T-cell (primary cell): ENCODE measurements around the gene AUH. TPM values are rescaled to one million over a fixed set of nuclear protein-coding genes. Genes with fewer than 3 reads are reported as not detected.

Experiments used
- ATAC-seq, 4 experiments: fragments of 200-7000 bp in 3 of 4; fragments of 150-1000 bp in 1 of 4; cut with Tn5 transposase; replicated peaks in 1 of 4; 1 replicate in 3 of 4; 2 replicates in 1 of 4; pipeline ENCODE4 v1.10.0; 2021; ENCODE audit warnings: moderate library complexity in 3 of 4, mild to moderate bottlenecking in 2 of 4, moderate number of reproducible peaks in 1 of 4
- CTCF ChIA-PET, 2 donors: fragments of 300-600 bp; sonication (Branson Sonifier 250); formaldehyde crosslinking; loops; one replicate each; lab custom pipeline; 2022; ENCODE audit warnings: antibody characterized with exemption in 2 of 2; lab: Charles Lee
- POLR2A ChIA-PET, 2 donors: fragments of 300-600 bp; sonication (Branson Sonifier 250); formaldehyde crosslinking; loops; one replicate each; lab custom pipeline; 2022; ENCODE audit warnings: antibody characterized with exemption in 2 of 2; lab: Charles Lee
- DNase-seq, 35 experiments: peaks; one replicate each; pipeline versions ENCODE4 v3.0.0 to v3.0.0-alpha.2; 2013 to 2023
- H3K27ac ChIP-seq: one replicate; pipeline ENCODE4 v1.5.1; 2013; ENCODE audit warnings: low read length
- H3K27me3 ChIP-seq, 2 experiments: replicated peaks in 1 of 2; 1 replicate in 1 of 2; 2 replicates in 1 of 2; pipeline versions ENCODE4 v1.6.1 to v1.7.0; 2013; ENCODE audit warnings: low read length in 1 of 2, mixed read lengths in 1 of 2; ENCODE audit not compliant: control insufficient read depth in 2 of 2, insufficient read depth in 2 of 2; ENCODE audit errors: extremely low read depth in 1 of 2
- H3K36me3 ChIP-seq, 2 donors: 1 replicate in 1 of 2; 2 replicates in 1 of 2; pipeline versions ENCODE4 v1.6.1 to v1.7.0; 2013; ENCODE audit warnings: low read length in 1 of 2; ENCODE audit not compliant: control insufficient read depth in 2 of 2, insufficient read depth in 1 of 2; ENCODE audit errors: extremely low read depth in 1 of 2
- H3K4me1 ChIP-seq, 2 experiments: 1 replicate in 1 of 2; 2 replicates in 1 of 2; pipeline versions ENCODE4 v1.6.1 to v1.7.0; 2013; ENCODE audit warnings: low read length in 2 of 2, mixed read lengths in 1 of 2; ENCODE audit not compliant: insufficient read depth in 2 of 2, control insufficient read depth in 1 of 2; ENCODE audit errors: extremely low read depth in 1 of 2
- H3K4me3 ChIP-seq, 2 donors: 1 replicate in 1 of 2; 2 replicates in 1 of 2; pipeline versions ENCODE4 v1.5.1 to v1.7.0; 2013; ENCODE audit warnings: mild to moderate bottlenecking in 2 of 2, low read length in 1 of 2, moderate library complexity in 1 of 2; ENCODE audit not compliant: control insufficient read depth in 1 of 2; ENCODE audit errors: extremely low read depth in 1 of 2
- H3K9me3 ChIP-seq: 2 replicates; pipeline ENCODE4 v1.7.0; 2013
- H3K27ac Mint-ChIP-seq, 2 donors: one replicate each; pipeline ENCODE4 v1.8.0; 2020 to 2021; ENCODE audit warnings: mild to moderate bottlenecking in 2 of 2, mixed read lengths in 2 of 2
- H3K27me3 Mint-ChIP-seq, 2 donors: one replicate each; pipeline ENCODE4 v1.8.0; 2021 to 2022; ENCODE audit warnings: mixed read lengths in 2 of 2
- H3K36me3 Mint-ChIP-seq: one replicate; pipeline ENCODE4 v1.8.0; 2021; ENCODE audit warnings: mixed read lengths
- H3K4me1 Mint-ChIP-seq, 3 donors: one replicate each; pipeline ENCODE4 v1.8.0; 2020 to 2022; ENCODE audit warnings: mixed read lengths in 3 of 3, mild to moderate bottlenecking in 1 of 3
- H3K4me3 Mint-ChIP-seq, 3 donors: one replicate each; pipeline ENCODE4 v1.8.0; 2020 to 2022; ENCODE audit warnings: mild to moderate bottlenecking in 3 of 3, mixed read lengths in 3 of 3, moderate library complexity in 3 of 3
- H3K9me3 Mint-ChIP-seq, 3 donors: one replicate each; pipeline ENCODE4 v1.8.0; 2020 to 2022; ENCODE audit warnings: mixed read lengths in 3 of 3
- WGBS: methylation state at CpG from one replicate; pipeline ENCODE4 v1.1.5; 2013; ENCODE audit warnings: missing lambda C conversion rate; ENCODE audit not compliant: insufficient coverage; 5-methylcytosine and 5-hydroxymethylcytosine counted together
- total RNA-seq, 35 experiments: library from RNA in 6 of 35; stranded (reverse) in 6 of 35; fragments of 120-200 nt in 1 of 35; gene quantifications; one replicate each; pipeline versions ENCODE4 v1.2.1 to v1.2.4 and lab custom pipeline; 2013 to 2026

AUH gene
- total RNA-seq, 5 donors from 2014 or later (not counting 1 experiment from before 2014, with no cell fraction given): 17.2 to 24.6 (median 21.6) TPM

GRCh38 chr9:91346644-91347043 lies 15.1 kb downstream of the AUH start:
- peaks cover 0 to 18% of the 10 kb centered on the region in 2 donors for H3K36me3 ChIP-seq
- ChIA-PET CTCF (interaction anchor here in 1 of 2 donors (0.5 to 0.6 kb wide), 2 partner anchors 1383 to 1410 kb away, joined by 4 read pairs; no protein-coding TSS in a partner anchor), POLR2A (interaction anchor here in 1 of 2 donors (0.6 kb wide), 3 partner anchors 11 to 156 kb away, joined by 3 to 6 read pairs (median 5); no protein-coding TSS in a partner anchor)
- no peak overlapping the region for H3K27ac ChIP-seq
- H3K4me1 ChIP-seq: no peaks in the 10 kb centered on the region
- peaks cover 0 to 1% (median 0%) of the 10 kb centered on the region in 3 donors for H3K9me3 Mint-ChIP-seq
- no peaks in the 10 kb centered on the region for H3K9me3 ChIP-seq
- H3K4me1 Mint-ChIP-seq: peaks cover 22 to 25% (median 24%) of the 10 kb centered on the region in 3 donors
- no peak overlapping the region for H3K4me3 Mint-ChIP-seq
- ATAC-seq (no peak), DNase-seq (no peak)
- H3K27ac Mint-ChIP-seq: no peak overlapping the region
- H3K27me3 ChIP-seq: no peaks in the 10 kb centered on the region
- no peaks in the 10 kb centered on the region for H3K27me3 Mint-ChIP-seq
- H3K4me3 ChIP-seq: no peak overlapping the region
- 100% methylated on average over 1 of the region's 1 CpG for WGBS
- peaks cover 54% of the 10 kb centered on the region for H3K36me3 Mint-ChIP-seq

- Histone ChIP-seq H3K36me3 (peaks cover under 1 to 14% of the 10 kb centered on the region in 2 donors), H3K27me3 (no peaks in the 10 kb centered on the region), H3K9me3 (no peaks in the 10 kb centered on the region), H3K27ac (no peak overlapping the region), H3K4me3 (no peak overlapping the region), H3K4me1 (peaks cover 0 to 2% of the 10 kb centered on the region in 2 experiments)
- H3K9me3 Mint-ChIP-seq: peaks cover 0 to 3% (median 0%) of the 10 kb centered on the region in 3 donors
- DNase-seq: no peak
- no peak for ATAC-seq
- H3K36me3 Mint-ChIP-seq: peaks cover 54% of the 10 kb centered on the region
- H3K4me3 Mint-ChIP-seq: no peak overlapping the region
- peaks cover 29 to 31% (median 31%) of the 10 kb centered on the region in 3 donors for H3K4me1 Mint-ChIP-seq
- WGBS: no CpG with 5 or more reads among the region's 4 CpGs
- no peaks in the 10 kb centered on the region for H3K27me3 Mint-ChIP-seq
- CTCF ChIA-PET: interaction anchor here in 1 of 2 donors (0.6 kb wide), 1 partner anchor 1384 kb away, joined by 4 read pairs; no protein-coding TSS in a partner anchor
- POLR2A ChIA-PET: interaction anchor here (0.6 kb wide), 4 partner anchors 9 to 156 kb away, joined by 3 to 6 read pairs (median 4); no protein-coding TSS in a partner anchor
- no peak overlapping the region for H3K27ac Mint-ChIP-seq
Measured at GRCh38 chr9:91345978-91346377, 15.7 kb downstream of the AUH start.

GRCh38 chr9:91342575-91342974 lies 19.1 kb downstream of the AUH start:
- peaks cover 71% of the 10 kb centered on the region for H3K36me3 Mint-ChIP-seq

GRCh38 chr9:91341749-91342148 lies 20.0 kb downstream of the AUH start:
- H3K4me3 Mint-ChIP-seq: no peak overlapping the region
- no peak overlapping the region for H3K4me3 ChIP-seq
- no peaks in the 10 kb centered on the region for H3K27me3 Mint-ChIP-seq
- WGBS: 63% methylated on average over 3 of the region's 3 CpGs
- no peak for ATAC-seq
- no peak for DNase-seq
- peaks cover 0 to 3% (median 0%) of the 10 kb centered on the region in 3 donors for H3K9me3 Mint-ChIP-seq
- CTCF ChIA-PET: interaction anchor here in 1 of 2 donors (1.0 kb wide), 1 partner anchor 31 kb away, joined by 5 read pairs; no protein-coding TSS in a partner anchor
- peaks cover 77% of the 10 kb centered on the region for H3K36me3 Mint-ChIP-seq
- POLR2A ChIA-PET: interaction anchor here in 1 of 2 donors (0.8 kb wide), 1 partner anchor 18 kb away, joined by 6 read pairs; no protein-coding TSS in a partner anchor
- H3K36me3 ChIP-seq: peaks cover 2 to 22% of the 10 kb centered on the region in 2 donors
- peaks cover 0 to 4% of the 10 kb centered on the region in 2 experiments for H3K4me1 ChIP-seq
- H3K9me3 ChIP-seq: no peaks in the 10 kb centered on the region
- H3K27ac ChIP-seq: no peak overlapping the region
- H3K27me3 ChIP-seq: no peaks in the 10 kb centered on the region
- peaks cover 26 to 49% (median 41%) of the 10 kb centered on the region in 3 donors for H3K4me1 Mint-ChIP-seq
- peak overlapping the region in 1 of 2 donors; percentile 18 for H3K27ac Mint-ChIP-seq

More at GRCh38 chr9:91342575-91342974, 19.1 kb downstream of the AUH start:
- Mint-ChIP-seq H3K4me3 (no peak overlapping the region), H3K27me3 (no peaks in the 10 kb centered on the region), H3K9me3 (peaks cover 0 to 3% (median 0%) of the 10 kb centered on the region in 3 donors), H3K27ac (no peak overlapping the region), H3K4me1 (peaks cover 22 to 46% (median 41%) of the 10 kb centered on the region in 3 donors)
- peaks cover 2 to 18% of the 10 kb centered on the region in 2 donors for H3K36me3 ChIP-seq
- ChIA-PET CTCF (no interaction called here), POLR2A (interaction anchor here in 1 of 2 donors (0.8 kb wide), 1 partner anchor 19 kb away, joined by 6 read pairs; no protein-coding TSS in a partner anchor)
- DNase-seq (no peak), ATAC-seq (no peak)
- no peak overlapping the region for H3K4me3 ChIP-seq
- H3K27ac ChIP-seq: no peak overlapping the region
- no peaks in the 10 kb centered on the region for H3K27me3 ChIP-seq
- H3K9me3 ChIP-seq: no peaks in the 10 kb centered on the region
- whole genome bisulfite sequencing: 100% methylated on average over 1 of the region's 3 CpGs
- peaks cover 0 to 4% of the 10 kb centered on the region in 2 experiments for H3K4me1 ChIP-seq

- ATAC-seq: no peak
- Histone ChIP-seq H3K36me3 (peaks cover 2 to 22% of the 10 kb centered on the region in 2 donors), H3K27ac (no peak overlapping the region), H3K4me3 (no peak overlapping the region), H3K4me1 (peaks cover 0 to 4% of the 10 kb centered on the region in 2 experiments), H3K27me3 (no peaks in the 10 kb centered on the region), H3K9me3 (no peaks in the 10 kb centered on the region)
- Mint-ChIP-seq H3K36me3 (peaks cover 75% of the 10 kb centered on the region), H3K9me3 (peaks cover 0 to 3% (median 0%) of the 10 kb centered on the region in 3 donors), H3K4me1 (peaks cover 26 to 46% (median 38%) of the 10 kb centered on the region in 3 donors), H3K4me3 (no peak overlapping the region), H3K27me3 (no peaks in the 10 kb centered on the region), H3K27ac (peak overlapping the region in 1 of 2 donors; percentile 18)
- ChIA-PET CTCF (interaction anchor here in 1 of 2 donors (1.0 kb wide), 1 partner anchor 31 kb away, joined by 5 read pairs; no protein-coding TSS in a partner anchor), POLR2A (interaction anchor here in 1 of 2 donors (0.7 kb wide), 1 partner anchor 58 kb away, joined by 3 read pairs; no protein-coding TSS in a partner anchor)
- DNase-seq: no peak
- 42% methylated on average over 2 of the region's 3 CpGs for WGBS
Measured at GRCh38 chr9:91341258-91341746, 20.4 kb downstream of the AUH start.

- 89% methylated on average over 1 of the region's 1 CpG for WGBS
- ChIA-PET POLR2A (interaction anchor here in 1 of 2 donors (0.7 kb wide), 1 partner anchor 57 kb away, joined by 3 read pairs; no protein-coding TSS in a partner anchor), CTCF (no interaction called here)
- no peak for ATAC-seq
- Histone ChIP-seq H3K9me3 (no peaks in the 10 kb centered on the region), H3K27ac (no peak overlapping the region), H3K27me3 (no peaks in the 10 kb centered on the region), H3K4me1 (peaks cover 0 to 4% of the 10 kb centered on the region in 2 experiments), H3K36me3 (peaks cover 2 to 22% of the 10 kb centered on the region in 2 donors), H3K4me3 (no peak overlapping the region)
- Mint-ChIP-seq H3K4me3 (no peak overlapping the region), H3K4me1 (peaks cover 26 to 46% (median 38%) of the 10 kb centered on the region in 3 donors), H3K9me3 (peaks cover 0 to 3% (median 0%) of the 10 kb centered on the region in 3 donors), H3K36me3 (peaks cover 75% of the 10 kb centered on the region), H3K27me3 (no peaks in the 10 kb centered on the region), H3K27ac (no peak overlapping the region)
- DNase-seq: no peak
Measured at GRCh38 chr9:91340395-91340967, 21.2 kb downstream of the AUH start.
